ENCODE data around the gene SLC2A6. TPM values are rescaled to one million over a fixed set of nuclear protein-coding genes. Genes with fewer than 3 reads are reported as not detected.

The SLC2A6 gene
- total RNA-seq, 1 donor: 25.3 TPM

- no peak for DNase-seq (ENCODE audit: insufficient read length, low spot score, missing footprints)
- Histone ChIP-seq H4K20me1 (ENCODE audit: insufficient read depth, low read length) (peaks cover 2% of the 10 kb centered on the region), H3K79me2 (ENCODE audit: insufficient read depth, low read length) (peaks cover 10% of the 10 kb centered on the region), H2AFZ (ENCODE audit: low read length) (no peak overlapping the region), H3K27me3 (ENCODE audit: insufficient read depth, low read length) (no peaks in the 10 kb centered on the region), H3K4me2 (ENCODE audit: insufficient read depth, low read length) (no peak overlapping the region), H3K36me3 (ENCODE audit: insufficient read depth, low read length) (peaks cover 5% of the 10 kb centered on the region), H3K27ac (ENCODE audit: low read depth, low read length) (no peak overlapping the region), H3K4me1 (ENCODE audit: insufficient read depth, low read length) (peaks cover 7% of the 10 kb centered on the region), H3K4me3 (ENCODE audit: insufficient read depth, low read length) (no peak overlapping the region), H3K9me3 (ENCODE audit: low read depth, low read length) (no peaks in the 10 kb centered on the region)
- TF ChIP-seq, protein P1, sequence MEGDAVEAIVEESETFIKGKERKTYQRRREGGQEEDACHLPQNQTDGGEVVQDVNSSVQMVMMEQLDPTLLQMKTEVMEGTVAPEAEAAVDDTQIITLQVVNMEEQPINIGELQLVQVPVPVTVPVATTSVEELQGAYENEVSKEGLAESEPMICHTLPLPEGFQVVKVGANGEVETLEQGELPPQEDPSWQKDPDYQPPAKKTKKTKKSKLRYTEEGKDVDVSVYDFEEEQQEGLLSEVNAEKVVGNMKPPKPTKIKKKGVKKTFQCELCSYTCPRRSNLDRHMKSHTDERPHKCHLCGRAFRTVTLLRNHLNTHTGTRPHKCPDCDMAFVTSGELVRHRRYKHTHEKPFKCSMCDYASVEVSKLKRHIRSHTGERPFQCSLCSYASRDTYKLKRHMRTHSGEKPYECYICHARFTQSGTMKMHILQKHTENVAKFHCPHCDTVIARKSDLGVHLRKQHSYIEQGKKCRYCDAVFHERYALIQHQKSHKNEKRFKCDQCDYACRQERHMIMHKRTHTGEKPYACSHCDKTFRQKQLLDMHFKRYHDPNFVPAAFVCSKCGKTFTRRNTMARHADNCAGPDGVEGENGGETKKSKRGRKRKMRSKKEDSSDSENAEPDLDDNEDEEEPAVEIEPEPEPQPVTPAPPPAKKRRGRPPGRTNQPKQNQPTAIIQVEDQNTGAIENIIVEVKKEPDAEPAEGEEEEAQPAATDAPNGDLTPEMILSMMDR (IDR thresholded peaks at IDR 0.05; ENCODE audit: extremely low read depth, low read depth, low read length): no peak
These were observed 5.2 kb downstream of the SLC2A6 start for GRCh38 chr9:133473743-133474142.

GRCh38 chr9:133472753-133473378 lies 6.0 kb downstream of the SLC2A6 start:
- H3K9me3 ChIP-seq (ENCODE audit: low read depth, low read length): no peaks in the 10 kb centered on the region
- no peak overlapping the region for H3K27ac ChIP-seq (ENCODE audit: low read depth, low read length)
- TF ChIP-seq, protein P1 (IDR thresholded peaks at IDR 0.05; ENCODE audit: extremely low read depth, low read depth, low read length): no peak
- peaks cover 2% of the 10 kb centered on the region for H4K20me1 ChIP-seq (ENCODE audit: insufficient read depth, low read length)
- no peak overlapping the region for H3K4me3 ChIP-seq (ENCODE audit: insufficient read depth, low read length)
- DNase-seq (ENCODE audit: insufficient read length, low spot score, missing footprints): no peak
- H2AFZ ChIP-seq (ENCODE audit: low read length): no peak overlapping the region
- no peak overlapping the region for H3K4me2 ChIP-seq (ENCODE audit: insufficient read depth, low read length)
- peaks cover 1% of the 10 kb centered on the region for H3K79me2 ChIP-seq (ENCODE audit: insufficient read depth, low read length)
- no peaks in the 10 kb centered on the region for H3K4me1 ChIP-seq (ENCODE audit: insufficient read depth, low read length)
- no peaks in the 10 kb centered on the region for H3K27me3 ChIP-seq (ENCODE audit: insufficient read depth, low read length)
- peaks cover 5% of the 10 kb centered on the region for H3K36me3 ChIP-seq (ENCODE audit: insufficient read depth, low read length)

GRCh38 chr9:133472277-133472645 lies 6.6 kb downstream of the SLC2A6 start:
- Histone ChIP-seq H3K79me2 (ENCODE audit: insufficient read depth, low read length) (no peaks in the 10 kb centered on the region), H3K4me2 (ENCODE audit: insufficient read depth, low read length) (no peak overlapping the region), H3K27ac (ENCODE audit: low read depth, low read length) (no peak overlapping the region), H3K4me3 (ENCODE audit: insufficient read depth, low read length) (no peak overlapping the region), H3K9me3 (ENCODE audit: low read depth, low read length) (no peaks in the 10 kb centered on the region), H3K27me3 (ENCODE audit: insufficient read depth, low read length) (no peaks in the 10 kb centered on the region), H2AFZ (ENCODE audit: low read length) (no peak overlapping the region), H4K20me1 (ENCODE audit: insufficient read depth, low read length) (peaks cover 2% of the 10 kb centered on the region), H3K4me1 (ENCODE audit: insufficient read depth, low read length) (no peaks in the 10 kb centered on the region), H3K36me3 (ENCODE audit: insufficient read depth, low read length) (peaks cover 5% of the 10 kb centered on the region)
- TF ChIP-seq, protein P1 (IDR thresholded peaks at IDR 0.05; ENCODE audit: extremely low read depth, low read depth, low read length): no peak
- no peak for DNase-seq (ENCODE audit: insufficient read length, low spot score, missing footprints)

DNA sequence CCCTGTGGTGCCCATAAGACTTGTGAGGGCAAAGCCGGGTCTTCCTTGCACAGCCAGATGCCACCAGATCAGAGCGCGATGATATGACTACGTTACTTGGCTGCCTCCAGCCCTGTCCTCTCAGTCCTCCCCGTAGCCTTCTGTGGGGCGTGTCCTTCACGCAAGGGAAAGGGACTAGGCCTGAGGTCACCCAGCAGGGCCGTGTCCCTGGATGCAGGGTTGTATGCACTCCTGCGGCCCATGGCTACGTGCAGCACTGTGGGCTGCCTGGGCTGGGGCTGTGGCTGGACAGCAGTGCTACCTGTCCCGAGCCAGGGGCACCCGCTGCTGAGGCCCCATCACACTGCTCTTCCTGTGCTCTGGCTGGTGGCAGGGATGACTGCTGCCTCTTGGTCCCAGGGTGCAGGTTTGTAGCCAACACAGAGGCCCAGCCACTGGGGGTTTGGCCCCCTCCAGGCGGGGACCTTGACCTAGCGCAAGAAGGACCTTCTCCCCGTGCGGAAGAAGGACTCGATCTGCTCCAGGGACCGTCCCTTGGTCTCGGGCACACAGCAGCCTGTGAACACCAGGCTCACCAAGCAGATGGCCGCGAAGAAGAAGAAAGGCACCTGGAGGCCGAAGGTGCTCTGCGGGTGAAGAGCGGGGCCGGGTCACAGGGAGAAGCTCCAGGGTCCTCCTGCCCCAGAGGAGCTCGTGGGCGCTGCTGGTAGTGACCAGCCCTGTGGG lies 7.2 kb downstream of the SLC2A6 start:
- H3K4me3 ChIP-seq (ENCODE audit: insufficient read depth, low read length): no peak overlapping the region
- DNase-seq (ENCODE audit: insufficient read length, low spot score, missing footprints): no peak
- H3K4me1 ChIP-seq (ENCODE audit: insufficient read depth, low read length): no peaks in the 10 kb centered on the region
- no peaks in the 10 kb centered on the region for H3K79me2 ChIP-seq (ENCODE audit: insufficient read depth, low read length)
- TF ChIP-seq, protein P1 (IDR thresholded peaks at IDR 0.05; ENCODE audit: extremely low read depth, low read depth, low read length): no peak
- peaks cover 2% of the 10 kb centered on the region for H4K20me1 ChIP-seq (ENCODE audit: insufficient read depth, low read length)
- H3K4me2 ChIP-seq (ENCODE audit: insufficient read depth, low read length): no peak overlapping the region
- no peaks in the 10 kb centered on the region for H3K27me3 ChIP-seq (ENCODE audit: insufficient read depth, low read length)
- no peak overlapping the region for H2AFZ ChIP-seq (ENCODE audit: low read length)
- H3K36me3 ChIP-seq (ENCODE audit: insufficient read depth, low read length): peaks cover 5% of the 10 kb centered on the region
- H3K9me3 ChIP-seq (ENCODE audit: low read depth, low read length): no peaks in the 10 kb centered on the region
- H3K27ac ChIP-seq (ENCODE audit: low read depth, low read length): no peak overlapping the region
